ENCODE measurements around the gene HELZ.

GRCh38 chr17:67290244-67290643 is 45.2 kb upstream of the HELZ start:
- TF ChIP-seq ZNF274 (IDR thresholded peaks at IDR 0.05; ENCODE audit: low read depth, low read length) (no peak), SUZ12 (IDR thresholded peaks at IDR 0.05; ENCODE audit: extremely low read depth, insufficient read depth, insufficient read length) (no peak), YY1 (IDR thresholded peaks at IDR 0.05; ENCODE audit: insufficient read depth, insufficient read length) (no peak)

Data from NT2/D1 (cell line).